IPS-NIHi7 (cell line): ENCODE measurements around the gene KIR3DL2.
"Not testable (repeated sequence)": the region's sequence is repeated elsewhere in the genome, so short reads cannot be mapped to it uniquely, and the experiment has no call there.

Experiments used
- DNase-seq: peaks from one replicate; pipeline ENCODE4 v3.0.0; 2012; ENCODE audit warnings: mixed read lengths; ENCODE audit errors: extremely low spot score

Gene KIR3DL2

DNA sequence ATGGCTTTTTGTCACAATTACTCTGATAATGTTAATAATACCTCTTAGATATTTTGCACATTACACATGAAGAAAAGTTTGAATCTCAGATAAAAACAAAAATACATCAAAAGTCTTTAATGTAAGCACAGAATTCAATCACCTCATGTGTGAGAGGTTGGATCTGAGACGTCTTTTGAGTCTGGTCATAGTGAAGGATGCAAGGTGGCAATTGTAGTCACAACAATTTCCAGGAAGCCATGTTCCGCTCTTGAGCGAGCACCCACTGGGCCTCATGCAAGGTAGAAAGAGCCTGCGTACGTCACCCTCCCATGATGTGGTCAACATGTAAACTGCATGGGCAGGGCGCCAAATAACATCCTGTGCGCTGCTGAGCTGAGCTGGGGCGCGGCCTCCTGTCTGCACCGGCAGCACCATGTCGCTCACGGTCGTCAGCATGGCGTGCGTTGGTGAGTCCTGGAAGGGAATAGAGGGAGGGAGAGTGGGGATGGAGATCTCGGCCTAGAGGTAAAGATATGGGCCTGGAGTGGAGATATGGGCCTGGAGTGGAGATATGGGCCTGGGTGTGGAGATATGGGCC is at the start of gene KIR3DL2:
TSS of gene KIR3DL2 (plus strand) at position 383 of the 580 bp plus-strand sequence. CDS start at position 416, 33 bp downstream.
- DNase-seq: not testable (repeated sequence)

DNA sequence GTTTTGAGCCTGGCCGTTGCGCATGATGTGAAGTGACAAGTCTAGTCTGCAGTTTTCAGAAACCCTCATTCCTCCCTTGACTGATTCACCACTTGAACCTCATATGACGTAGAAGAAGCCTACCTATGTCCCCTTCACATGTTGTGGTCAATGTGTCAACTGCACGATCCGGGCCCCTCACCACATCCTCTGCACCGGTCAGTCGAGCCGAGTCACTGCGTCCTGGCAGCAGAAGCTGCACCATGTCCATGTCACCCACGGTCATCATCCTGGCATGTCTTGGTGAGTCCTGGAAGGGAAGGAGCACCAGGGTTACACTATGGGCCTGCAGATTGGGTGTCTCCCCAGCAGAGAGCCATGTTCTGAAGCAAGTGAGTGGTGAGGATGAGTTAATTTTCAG is 46.8 kb upstream of the KIR3DL2 start, which contains the start of gene KIR2DL4:
TSS of gene KIR2DL4 (plus strand) at position 201 of the 400 bp plus-strand sequence. CDS start at position 243, 42 bp downstream.
- DNase-seq: no peak

DNA sequence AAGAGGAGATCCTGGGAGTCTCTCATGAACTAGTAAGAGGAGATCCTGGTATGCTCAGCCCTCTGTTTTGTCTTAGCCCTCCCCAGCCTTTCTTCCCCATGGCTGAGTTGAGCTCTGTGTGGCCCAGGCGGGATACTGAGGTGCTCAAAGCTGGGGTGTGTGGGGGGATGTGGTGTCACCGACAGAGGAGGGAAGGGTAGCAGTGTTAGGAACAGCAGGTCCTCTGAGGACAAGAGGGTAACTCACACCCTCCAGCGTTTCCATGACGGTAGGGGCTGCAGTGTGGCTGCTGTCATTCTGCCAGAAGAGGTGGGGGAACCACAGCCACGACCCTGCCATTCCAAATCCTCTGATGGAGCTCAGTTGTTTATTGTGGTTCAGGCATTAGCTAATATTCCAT is 46.1 kb upstream of the KIR3DL2 start:
- no peak for DNase-seq

DNA sequence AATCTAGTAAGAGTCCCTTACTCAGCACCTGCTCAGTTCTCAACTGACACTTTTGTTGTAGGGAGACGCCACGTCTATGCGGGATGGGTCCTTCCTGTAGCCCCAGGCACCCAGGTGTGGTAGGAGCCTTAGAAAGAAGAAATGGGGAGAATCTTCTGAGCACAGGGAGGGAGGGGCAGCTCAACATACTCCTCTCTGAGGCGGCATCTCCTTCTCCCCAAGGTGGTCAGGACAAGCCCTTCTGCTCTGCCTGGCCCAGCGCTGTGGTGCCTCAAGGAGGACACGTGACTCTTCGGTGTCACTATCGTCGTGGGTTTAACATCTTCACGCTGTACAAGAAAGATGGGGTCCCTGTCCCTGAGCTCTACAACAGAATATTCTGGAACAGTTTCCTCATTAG is 45.7 kb upstream of the KIR3DL2 start:
- DNase-seq: no peak

DNA sequence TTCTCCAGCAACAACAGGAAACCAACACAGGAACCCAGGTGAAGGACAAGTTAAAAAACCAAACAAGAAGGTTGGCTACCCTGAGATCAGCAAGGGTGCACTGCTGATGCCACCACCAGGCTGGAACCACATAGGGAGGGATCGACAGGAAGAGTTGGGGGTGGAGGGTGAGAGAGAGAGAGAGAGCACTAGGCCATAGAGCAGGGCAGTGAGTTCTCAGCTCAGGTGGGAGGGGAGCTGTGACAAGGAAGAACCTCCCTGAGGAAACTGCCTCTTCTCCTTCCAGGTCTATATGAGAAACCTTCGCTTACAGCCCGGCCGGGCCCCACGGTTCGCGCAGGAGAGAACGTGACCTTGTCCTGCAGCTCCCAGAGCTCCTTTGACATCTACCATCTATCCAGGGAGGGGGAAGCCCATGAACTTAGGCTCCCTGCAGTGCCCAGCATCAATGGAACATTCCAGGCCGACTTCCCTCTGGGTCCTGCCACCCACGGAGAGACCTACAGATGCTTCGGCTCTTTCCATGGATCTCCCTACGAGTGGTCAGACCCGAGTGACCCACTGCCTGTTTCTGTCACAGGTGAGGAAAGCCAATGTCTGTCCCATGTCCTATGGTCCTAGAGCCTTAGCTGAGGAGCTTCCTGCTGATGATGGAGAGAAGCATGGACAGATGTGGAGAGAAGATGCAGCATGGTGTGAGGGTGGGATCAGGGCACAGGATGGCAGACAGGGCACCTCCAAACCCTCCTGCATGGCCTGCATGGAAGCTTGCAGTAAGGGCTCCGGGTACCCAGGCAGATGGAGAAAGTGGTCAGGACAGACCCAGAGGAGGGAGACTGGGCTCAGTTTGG is 44.4 kb upstream of the KIR3DL2 start:
- no peak for DNase-seq

DNA sequence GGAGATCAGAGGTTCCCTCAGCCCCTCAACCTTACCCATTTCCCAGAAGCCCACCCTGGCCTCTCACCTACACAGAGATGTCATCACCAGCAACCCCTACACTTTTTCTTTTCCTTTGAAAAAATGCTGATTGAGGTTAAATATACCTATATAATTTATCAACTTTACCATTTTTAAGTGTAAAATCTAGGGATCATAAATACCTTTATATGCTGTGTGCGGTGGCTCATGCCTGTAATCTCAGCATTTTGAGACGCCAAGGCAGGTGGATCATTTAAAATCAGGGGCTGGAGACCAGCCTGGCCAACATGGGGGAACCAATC is 43.8 kb upstream of the KIR3DL2 start:
- DNase-seq: no peak

DNA sequence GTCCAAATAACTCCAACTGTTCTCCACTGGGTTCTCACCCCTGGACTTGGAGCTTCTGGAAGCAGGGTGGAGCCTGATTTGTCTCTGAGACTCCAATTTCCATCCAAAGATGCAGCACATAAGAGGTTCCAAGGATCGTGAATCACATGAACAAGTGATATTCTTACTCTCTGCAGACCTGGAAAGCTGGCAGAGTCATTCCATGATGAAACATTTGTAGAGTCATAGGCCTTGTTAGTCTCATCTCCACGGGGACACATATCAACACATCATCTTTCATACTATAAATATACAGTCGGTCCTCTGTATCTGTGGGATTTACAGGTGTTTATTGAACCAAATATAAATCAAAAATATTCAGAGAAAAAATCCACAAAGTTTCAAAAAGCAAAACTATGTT is 35.7 kb upstream of the KIR3DL2 start:
- not testable (repeated sequence) for DNase-seq

DNA sequence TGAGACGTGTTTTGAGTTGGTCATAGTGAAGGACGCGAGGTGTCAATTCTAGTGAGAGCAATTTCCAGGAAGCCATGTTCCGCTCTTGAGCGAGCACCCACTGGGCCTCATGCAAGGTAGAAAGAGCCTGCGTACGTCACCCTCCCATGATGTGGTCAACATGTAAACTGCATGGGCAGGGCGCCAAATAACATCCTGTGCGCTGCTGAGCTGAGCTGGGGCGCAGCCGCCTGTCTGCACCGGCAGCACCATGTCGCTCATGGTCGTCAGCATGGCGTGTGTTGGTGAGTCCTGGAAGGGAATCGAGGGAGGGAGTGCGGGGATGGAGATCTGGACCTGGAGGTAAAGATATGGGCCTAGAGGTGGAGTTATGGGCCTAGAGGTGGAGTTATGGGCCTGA is 34.0 kb upstream of the KIR3DL2 start, which contains the start of gene KIR3DL1:
TSS of gene KIR3DL1 (plus strand) at position 218 of the 400 bp plus-strand sequence.
- DNase-seq: not testable (repeated sequence)

DNA sequence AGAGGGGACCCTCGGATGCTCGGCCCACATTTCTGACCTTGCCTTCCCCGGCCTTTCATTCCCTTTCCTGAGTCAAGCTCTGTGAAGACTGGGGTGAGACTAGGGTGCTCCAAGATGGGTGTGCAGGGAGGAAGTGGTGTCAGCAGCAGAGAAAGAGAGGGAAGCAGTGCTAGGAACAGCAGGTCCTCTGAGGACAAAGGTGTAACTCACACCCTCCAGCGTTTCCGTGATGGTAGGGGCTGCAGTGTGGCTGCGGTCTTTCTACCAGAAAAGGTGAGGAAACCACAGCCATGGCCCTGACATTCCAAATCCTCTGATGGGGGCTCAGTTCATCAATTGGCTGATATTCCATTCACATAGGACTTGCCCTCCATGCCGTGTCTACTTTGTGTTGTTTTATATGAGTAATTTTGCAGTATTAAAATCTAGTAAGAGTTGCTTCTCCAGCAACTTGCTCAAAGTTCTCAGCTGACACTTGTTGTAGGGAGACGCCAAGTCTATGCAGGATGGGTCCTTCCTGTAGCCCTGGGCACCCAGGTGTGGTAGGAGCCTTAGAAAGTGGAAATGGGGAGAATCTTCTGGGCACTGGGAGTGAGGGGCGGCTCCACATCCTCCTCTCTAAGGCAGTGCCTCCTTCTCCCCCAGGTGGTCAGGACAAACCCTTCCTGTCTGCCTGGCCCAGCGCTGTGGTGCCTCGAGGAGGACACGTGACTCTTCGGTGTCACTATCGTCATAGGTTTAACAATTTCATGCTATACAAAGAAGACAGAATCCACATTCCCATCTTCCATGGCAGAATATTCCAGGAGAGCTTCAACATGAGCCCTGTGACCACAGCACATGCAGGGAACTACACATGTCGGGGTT is 32.3 kb upstream of the KIR3DL2 start:
- DNase-seq: no peak

DNA sequence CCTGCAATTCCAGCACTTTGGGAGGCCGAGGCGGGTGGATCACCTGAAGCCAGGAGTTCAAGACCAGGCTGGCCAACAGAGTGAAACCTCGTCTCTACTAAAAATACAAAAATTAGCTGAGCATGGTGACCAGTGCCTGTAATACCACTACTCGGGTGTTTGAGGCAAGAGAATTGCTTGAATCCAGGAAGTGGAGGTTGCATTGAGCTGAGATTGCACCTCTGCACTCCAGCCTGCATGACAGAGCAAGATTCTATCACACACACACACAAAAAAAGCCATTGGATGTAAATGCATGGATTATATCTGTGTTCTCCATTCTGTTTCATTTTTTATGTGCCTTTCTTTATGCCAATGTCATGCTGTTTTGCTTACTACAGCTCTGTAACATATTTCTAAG is 25.8 kb upstream of the KIR3DL2 start:
- DNase-seq: not testable (repeated sequence)

DNA sequence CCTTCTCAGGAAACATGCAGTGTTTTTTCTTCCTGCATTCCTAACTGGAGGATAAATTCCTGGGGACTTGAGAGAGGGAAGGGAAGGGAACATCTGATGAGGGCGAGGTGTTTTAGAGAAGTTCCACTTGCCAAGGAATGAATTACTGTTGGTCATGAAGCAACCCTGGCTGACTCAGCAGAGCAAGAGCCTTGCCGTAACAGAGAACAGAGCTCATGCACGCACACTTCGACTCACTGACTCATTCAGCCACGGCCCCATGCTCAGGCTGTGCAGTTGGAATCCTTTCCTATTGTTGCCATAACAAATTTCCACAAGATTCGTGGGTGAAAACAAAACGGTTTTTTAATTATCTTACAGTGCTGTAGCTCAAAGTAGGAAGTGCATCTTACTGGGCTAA is 24.9 kb upstream of the KIR3DL2 start:
- not testable (repeated sequence) for DNase-seq

DNA sequence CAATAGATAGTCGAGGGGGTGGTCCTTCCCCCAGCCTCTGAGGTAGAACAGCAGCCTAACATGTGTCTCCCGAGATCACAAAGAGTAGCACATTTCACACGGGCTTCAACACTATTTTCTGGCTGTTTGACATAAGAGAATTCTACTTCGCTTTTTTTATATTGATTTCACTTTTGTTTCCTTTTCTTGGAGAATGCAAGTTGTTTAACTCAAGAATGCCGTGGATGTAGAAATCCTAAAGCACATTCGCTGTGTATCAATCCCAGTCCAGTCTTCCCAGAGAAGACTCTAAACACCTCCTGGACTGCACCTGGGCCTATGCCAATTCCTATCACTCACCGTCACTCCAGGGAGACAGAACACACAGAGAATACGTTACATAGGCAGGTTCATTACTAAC is 22.2 kb upstream of the KIR3DL2 start:
- DNase-seq: not testable (repeated sequence)

DNA sequence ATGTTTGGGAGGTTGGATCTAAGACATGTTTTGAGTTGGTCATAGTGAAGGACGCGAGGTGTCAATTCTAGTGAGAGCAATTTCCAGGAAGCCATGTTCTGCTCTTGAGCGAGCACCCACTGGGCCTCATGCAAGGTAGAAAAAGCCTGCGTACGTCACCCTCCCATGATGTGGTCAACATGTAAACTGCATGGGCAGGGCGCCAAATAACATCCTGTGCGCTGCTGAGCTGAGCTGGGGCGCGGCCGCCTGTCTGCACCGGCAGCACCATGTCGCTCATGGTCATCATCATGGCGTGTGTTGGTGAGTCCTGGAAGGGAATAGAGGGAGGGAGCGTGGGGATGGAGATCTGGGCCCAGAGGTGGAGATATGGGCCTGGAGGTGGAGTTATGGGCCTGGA is 17.7 kb upstream of the KIR3DL2 start, which contains the start of gene KIR2DS4:
TSS of gene KIR2DS4 (plus strand) at position 181 of the 400 bp plus-strand sequence.
- not testable (repeated sequence) for DNase-seq

DNA sequence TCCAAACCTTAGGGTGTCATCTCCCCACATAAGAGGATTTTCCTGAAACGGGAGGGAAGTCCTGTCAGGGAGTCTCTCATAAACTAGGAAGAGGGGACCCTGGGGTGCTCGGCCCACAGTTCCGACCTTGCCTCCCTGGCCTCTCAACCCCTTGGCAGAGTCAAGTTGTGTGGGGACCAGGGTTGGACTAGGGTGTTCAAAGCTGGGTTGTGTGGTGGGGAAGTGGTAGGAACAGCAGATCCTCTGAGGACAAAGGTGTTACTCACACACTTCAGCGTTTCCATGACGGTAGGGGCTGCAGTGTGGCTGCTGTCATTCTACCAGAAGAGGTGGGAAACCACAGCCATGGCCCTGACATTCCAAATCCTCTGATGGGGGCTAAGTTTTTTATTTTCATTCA is 15.1 kb upstream of the KIR3DL2 start:
- not testable (repeated sequence) for DNase-seq

DNA sequence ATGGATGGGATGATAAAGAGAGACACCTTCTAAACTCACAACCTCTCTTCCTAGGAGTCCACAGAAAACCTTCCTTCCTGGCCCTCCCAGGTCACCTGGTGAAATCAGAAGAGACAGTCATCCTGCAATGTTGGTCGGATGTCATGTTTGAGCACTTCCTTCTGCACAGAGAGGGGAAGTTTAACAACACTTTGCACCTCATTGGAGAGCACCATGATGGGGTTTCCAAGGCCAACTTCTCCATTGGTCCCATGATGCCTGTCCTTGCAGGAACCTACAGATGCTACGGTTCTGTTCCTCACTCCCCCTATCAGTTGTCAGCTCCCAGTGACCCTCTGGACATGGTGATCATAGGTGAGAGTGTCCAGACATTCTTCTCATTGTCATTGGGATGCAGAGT is 12.7 kb upstream of the KIR3DL2 start:
- not testable (repeated sequence) for DNase-seq

DNA sequence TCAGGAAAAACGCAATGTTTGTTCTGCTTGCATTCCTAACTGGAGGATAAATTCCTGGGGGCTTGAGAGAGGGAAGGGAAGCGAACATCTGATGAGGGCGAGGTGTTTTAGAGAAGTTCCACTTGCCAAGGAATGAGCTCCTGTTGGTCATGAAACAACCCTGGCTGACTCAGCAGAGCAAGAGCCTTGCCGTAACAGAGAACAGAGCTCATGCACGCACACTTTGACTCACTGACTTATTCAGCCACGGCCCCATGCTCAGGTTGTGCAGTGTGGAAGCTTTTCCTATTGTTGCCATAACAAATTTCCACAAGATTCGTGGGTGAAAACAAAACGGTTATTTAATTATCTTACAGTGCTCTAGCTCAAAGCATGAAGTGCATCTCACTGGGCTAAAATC is 7.1 kb upstream of the KIR3DL2 start:
- DNase-seq: not testable (repeated sequence)

DNA sequence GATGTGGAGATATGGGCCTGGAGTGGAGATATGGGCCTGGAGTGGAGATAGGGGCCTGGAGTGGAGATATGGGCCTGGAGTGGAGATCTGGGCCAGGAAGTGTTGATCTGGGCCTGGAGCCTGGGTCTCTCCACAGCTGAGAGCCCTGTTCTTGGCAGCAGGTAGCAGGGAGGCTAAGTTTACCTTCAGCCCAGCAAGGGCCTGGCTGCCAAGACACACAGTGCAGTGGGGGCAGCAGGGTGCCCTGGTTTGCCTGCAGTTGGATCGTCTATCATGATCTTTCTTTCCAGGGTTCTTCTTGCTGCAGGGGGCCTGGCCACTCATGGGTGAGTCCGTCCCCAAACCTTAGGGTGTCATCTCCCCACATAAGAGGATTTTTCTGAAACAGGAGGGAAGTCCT is 687 bp downstream of the KIR3DL2 start:
- no peak for DNase-seq

DNA sequence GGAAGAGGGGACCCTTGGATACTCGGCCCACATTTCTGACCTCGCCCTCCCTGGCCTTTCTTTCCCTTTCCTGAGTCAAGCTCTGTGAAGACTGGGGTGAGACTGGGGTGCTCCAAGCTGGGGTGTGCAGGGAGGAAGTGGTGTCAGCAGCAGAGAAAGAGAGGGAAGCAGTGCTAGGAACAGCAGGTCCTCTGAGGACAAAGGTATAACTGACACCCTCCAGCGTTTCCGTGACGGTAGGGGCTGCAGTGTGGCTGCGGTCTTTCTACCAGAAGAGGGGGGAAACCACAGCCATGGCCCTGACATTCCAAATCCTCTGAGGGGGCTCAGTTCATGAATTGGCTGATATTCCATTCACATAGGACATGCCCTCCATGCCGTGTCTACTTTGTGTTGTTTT is 1.1 kb downstream of the KIR3DL2 start:
- no peak for DNase-seq

DNA sequence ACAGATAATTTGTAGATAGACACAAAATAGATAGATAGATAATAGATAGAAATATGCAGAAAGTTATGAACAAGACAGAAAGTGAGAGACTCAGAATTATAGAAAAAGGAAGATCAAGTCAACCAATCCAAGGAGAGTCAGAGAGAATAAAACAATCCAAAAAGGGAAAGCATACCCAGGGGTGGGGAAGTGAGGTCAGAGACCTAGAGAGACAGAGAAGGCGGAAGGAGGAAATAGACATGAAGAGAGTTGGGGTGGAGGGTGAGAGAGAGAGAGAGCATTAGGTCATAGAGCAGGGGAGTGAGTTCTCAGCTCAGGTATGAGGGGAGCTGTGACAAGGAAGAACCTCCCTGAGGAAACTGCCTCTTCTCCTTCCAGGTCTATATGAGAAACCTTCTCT is 5.0 kb downstream of the KIR3DL2 start:
- DNase-seq: not testable (repeated sequence)

DNA sequence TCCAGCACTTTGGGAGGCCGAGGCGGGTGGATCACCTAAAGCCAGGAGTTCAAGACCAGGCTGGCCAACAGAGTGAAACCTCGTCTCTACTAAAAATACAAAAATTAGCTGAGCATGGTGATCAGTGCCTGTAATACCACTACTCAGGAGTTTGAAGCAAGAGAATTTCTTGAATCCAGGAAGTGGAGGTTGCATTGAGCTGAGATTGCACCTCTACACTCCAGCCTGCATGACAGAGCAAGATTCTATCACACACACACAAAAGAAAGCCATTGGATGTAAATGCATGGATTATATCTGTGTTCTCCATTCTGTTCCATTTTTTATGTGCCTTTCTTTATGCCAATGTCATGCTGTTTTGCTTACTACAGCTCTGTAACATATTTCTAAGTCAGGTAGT is 8.2 kb downstream of the KIR3DL2 start:
- not testable (repeated sequence) for DNase-seq

DNA sequence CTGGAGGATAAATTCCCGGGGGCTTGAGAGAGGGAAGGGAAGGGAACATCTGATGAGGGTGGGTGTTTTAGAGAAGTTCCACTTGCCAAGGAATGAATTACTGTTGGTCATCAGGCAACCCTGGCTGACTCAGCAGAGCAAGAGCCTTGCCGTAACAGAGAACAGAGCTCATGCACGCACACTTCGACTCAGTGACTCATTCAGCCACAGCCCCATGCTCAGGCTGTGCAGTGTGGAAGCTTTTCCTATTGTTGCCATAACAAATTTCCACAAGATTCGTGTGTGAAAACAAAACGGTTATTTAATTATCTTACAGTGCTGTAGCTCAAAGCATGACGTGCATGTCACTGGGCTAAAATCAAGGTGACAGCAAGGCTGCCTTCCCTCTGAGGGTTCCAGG is 9.2 kb downstream of the KIR3DL2 start:
- not testable (repeated sequence) for DNase-seq

DNA sequence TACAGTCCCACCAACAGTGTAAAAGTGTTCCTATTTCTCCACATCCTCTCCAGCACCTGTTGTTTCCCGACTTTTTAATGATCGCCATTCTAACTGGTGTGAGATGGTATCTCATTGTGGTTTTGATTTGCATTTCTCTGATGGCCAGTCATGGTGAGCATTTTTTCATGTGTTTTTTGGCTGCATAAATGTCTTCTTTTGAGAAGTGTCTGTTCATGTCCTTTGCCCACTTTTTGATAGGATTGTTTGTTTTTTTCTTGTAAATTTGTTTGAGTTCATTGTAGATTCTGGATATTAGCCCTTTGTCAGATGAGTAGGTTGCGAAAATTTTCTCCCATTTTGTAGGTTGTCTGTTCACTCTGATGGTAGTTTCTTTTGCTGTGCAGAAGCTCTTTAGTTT is 13.2 kb downstream of the KIR3DL2 start:
- DNase-seq: not testable (repeated sequence)
